Measurements from ENCODE around the gene LRRC15.

- TF ChIP-seq CTCF (IDR thresholded peaks at IDR 0.05), result no peak
- TF ChIP-seq POLR2AphosphoS5 (IDR thresholded peaks at IDR 0.05), result no peak
These were observed 49.4 kb downstream of the LRRC15 start for GRCh38 chr3:194320100-194320499.
